HepG2 (cell line): ENCODE data around the gene GIPC2. TPM values are rescaled to one million over a fixed set of nuclear protein-coding genes. Genes with fewer than 3 reads are reported as not detected.

Experiments used
- CENPX ChIP-seq: sonication (generic); formaldehyde crosslinking; IDR thresholded peaks from 2 replicates; pipeline ENCODE4 v1.9.0; 2021; ENCODE audit warnings: mild to moderate bottlenecking, missing genetic modification reagents, moderate library complexity
- CHD4 ChIP-seq: fragments of 200-600 bp; sonication (generic); IDR thresholded peaks from 2 replicates; pipeline ENCODE4 v1.7.0; 2017; ENCODE audit warnings: mild to moderate bottlenecking, low read length, borderline replicate concordance
- KAT8 ChIP-seq: IDR thresholded peaks from 2 replicates; pipeline ENCODE4 v1.6.1; 2016; ENCODE audit warnings: missing genetic modification reagents, missing compliant biosample characterization
- MAFK ChIP-seq, 2 experiments: IDR thresholded peaks in 1 of 2; conservative IDR thresholded peaks in 1 of 2; 2 replicates each; pipeline ENCODE4 v1.6.1; 2011; ENCODE audit warnings: improper control_type of control experiment in 2 of 2, low read length in 2 of 2
- NONO ChIP-seq, 2 experiments: fragments of 450-650 bp in 1 of 2; sonication (generic) in 1 of 2; formaldehyde crosslinking in 1 of 2; IDR thresholded peaks in 1 of 2; conservative IDR thresholded peaks in 1 of 2; 2 replicates each; pipeline versions ENCODE4 v1.6.1 to v1.8.0; 2017 to 2022; ENCODE audit warnings: mild to moderate bottlenecking in 1 of 2, missing genetic modification reagents in 1 of 2, moderate library complexity in 1 of 2
- RCOR2 ChIP-seq: IDR thresholded peaks from 2 replicates; pipeline ENCODE4 v1.6.1; 2016; ENCODE audit warnings: missing biosample characterization, missing genetic modification reagents
- SRF ChIP-seq: IDR thresholded peaks from 2 replicates; pipeline ENCODE4 v1.6.1; 2011; ENCODE audit warnings: mild to moderate bottlenecking, low read depth, low read length, moderate library complexity
- SSRP1 ChIP-seq: IDR thresholded peaks from 2 replicates; pipeline ENCODE4 v1.6.1; 2016; ENCODE audit warnings: control low read depth
- ZEB1 ChIP-seq: IDR thresholded peaks from 2 replicates; pipeline ENCODE4 v1.6.1; 2012; ENCODE audit warnings: mild to moderate bottlenecking, low read depth, inconsistent platforms; ENCODE audit not compliant: insufficient replicate concordance
- ZKSCAN5 ChIP-seq: sonication (generic); formaldehyde crosslinking; IDR thresholded peaks from 2 replicates; pipeline ENCODE4 v1.5.1; 2020; ENCODE audit warnings: mild to moderate bottlenecking, missing genetic modification reagents
- ZNF101 ChIP-seq: sonication (generic); formaldehyde crosslinking; IDR thresholded peaks from 2 replicates; pipeline ENCODE4 v1.4.0; 2020; ENCODE audit warnings: mild to moderate bottlenecking, low read depth, missing genetic modification reagents, borderline replicate concordance
- ZNF264 ChIP-seq: sonication (generic); formaldehyde crosslinking; IDR thresholded peaks from 2 replicates; pipeline ENCODE4 v1.4.0; 2020; ENCODE audit warnings: missing genetic modification reagents
- ZNF34 ChIP-seq: sonication (generic); formaldehyde crosslinking; IDR thresholded peaks from 2 replicates; pipeline ENCODE4 v1.4.0; 2020; ENCODE audit warnings: mild to moderate bottlenecking, missing genetic modification reagents, borderline replicate concordance
- ZNF503 ChIP-seq: sonication (generic); formaldehyde crosslinking; IDR thresholded peaks from 2 replicates; pipeline ENCODE4 v1.4.0; 2020; ENCODE audit warnings: missing genetic modification reagents
- ZNF558 ChIP-seq: sonication (generic); formaldehyde crosslinking; IDR thresholded peaks from 2 replicates; pipeline ENCODE4 v1.9.0; 2022; ENCODE audit warnings: mild to moderate bottlenecking, missing genetic modification reagents, borderline replicate concordance
- ZNF713 ChIP-seq: sonication (generic); formaldehyde crosslinking; IDR thresholded peaks from 2 replicates; pipeline ENCODE4 v1.4.0; 2020; ENCODE audit warnings: mild to moderate bottlenecking, missing genetic modification reagents
- polyA plus RNA-seq, 8 experiments: library from polyadenylated mRNA; depleted of rRNA in 3 of 8; stranded (reverse) in 7 of 8; unstranded in 1 of 8; fragments of >200 nt; fragmentation: Illumina TruSeq in 4 of 8; extraction: Trizol in 4 of 8; gene quantifications; 2 replicates each; pipeline versions ENCODE4 v1.2.1 to v1.2.3, GENCODE V29; 2011 to 2016; ENCODE audit warnings: low read depth in 4 of 8, missing spikeins in 1 of 8, mixed read lengths in 1 of 8; ENCODE audit not compliant: insufficient read depth in 1 of 8
- total RNA-seq, 5 experiments: library from RNA; depleted of rRNA; stranded (reverse); fragments of >200 nt; fragmentation: Illumina TruSeq; extraction: Trizol; gene quantifications; 2 replicates each; pipeline ENCODE4 v1.2.3, GENCODE V29; 2016; ENCODE audit warnings: low read depth in 1 of 5
- TF ChIP-seq, protein P1 (sequence below): sonication (generic); formaldehyde crosslinking; IDR thresholded peaks from 2 replicates; pipeline ENCODE4 v1.9.0; 2021; ENCODE audit warnings: missing genetic modification reagents, borderline replicate concordance
- TF ChIP-seq, protein P2 (sequence below): sonication (generic); formaldehyde crosslinking; IDR thresholded peaks from 2 replicates; pipeline ENCODE4 v1.9.0; 2022; ENCODE audit warnings: low read depth, missing genetic modification reagents
- TF ChIP-seq, protein P3 (sequence below): IDR thresholded peaks from 2 replicates; pipeline ENCODE4 v1.6.1; 2018; ENCODE audit warnings: missing genetic modification reagents
- TF ChIP-seq, protein P4 (sequence below): sonication (generic); formaldehyde crosslinking; IDR thresholded peaks from 2 replicates; pipeline ENCODE4 v1.4.0; 2020; ENCODE audit warnings: missing genetic modification reagents
- TF ChIP-seq, protein P5 (sequence below): sonication (generic); formaldehyde crosslinking; IDR thresholded peaks from 2 replicates; pipeline ENCODE4 v1.4.0; 2020; ENCODE audit warnings: mild to moderate bottlenecking, missing genetic modification reagents

The GIPC2 gene
- total and polyA plus RNA-seq, 2 of the 13 experiments (the other 11 are each of a cell fraction or from before 2014, with no cell fraction given) = 6.1 to 21.6 TPM

GRCh38 chr1:78003882-78004718 is 41.7 kb upstream of the GIPC2 start (continued):
- no peak for TF ChIP-seq ZNF34 (CRISPR knock-in tag)
- TF ChIP-seq ZNF503 (CRISPR knock-in tag) = no peak
- TF ChIP-seq, protein P1, sequence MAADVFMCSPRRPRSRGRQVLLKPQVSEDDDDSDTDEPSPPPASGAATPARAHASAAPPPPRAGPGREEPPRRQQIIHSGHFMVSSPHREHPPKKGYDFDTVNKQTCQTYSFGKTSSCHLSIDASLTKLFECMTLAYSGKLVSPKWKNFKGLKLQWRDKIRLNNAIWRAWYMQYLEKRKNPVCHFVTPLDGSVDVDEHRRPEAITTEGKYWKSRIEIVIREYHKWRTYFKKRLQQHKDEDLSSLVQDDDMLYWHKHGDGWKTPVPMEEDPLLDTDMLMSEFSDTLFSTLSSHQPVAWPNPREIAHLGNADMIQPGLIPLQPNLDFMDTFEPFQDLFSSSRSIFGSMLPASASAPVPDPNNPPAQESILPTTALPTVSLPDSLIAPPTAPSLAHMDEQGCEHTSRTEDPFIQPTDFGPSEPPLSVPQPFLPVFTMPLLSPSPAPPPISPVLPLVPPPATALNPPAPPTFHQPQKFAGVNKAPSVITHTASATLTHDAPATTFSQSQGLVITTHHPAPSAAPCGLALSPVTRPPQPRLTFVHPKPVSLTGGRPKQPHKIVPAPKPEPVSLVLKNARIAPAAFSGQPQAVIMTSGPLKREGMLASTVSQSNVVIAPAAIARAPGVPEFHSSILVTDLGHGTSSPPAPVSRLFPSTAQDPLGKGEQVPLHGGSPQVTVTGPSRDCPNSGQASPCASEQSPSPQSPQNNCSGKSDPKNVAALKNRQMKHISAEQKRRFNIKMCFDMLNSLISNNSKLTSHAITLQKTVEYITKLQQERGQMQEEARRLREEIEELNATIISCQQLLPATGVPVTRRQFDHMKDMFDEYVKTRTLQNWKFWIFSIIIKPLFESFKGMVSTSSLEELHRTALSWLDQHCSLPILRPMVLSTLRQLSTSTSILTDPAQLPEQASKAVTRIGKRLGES (CRISPR knock-in tag) = no peak
- TF ChIP-seq ZNF264 (CRISPR knock-in tag) = no peak
- TF ChIP-seq ZNF558 = no peak
- TF ChIP-seq CENPX (CRISPR knock-in tag) = no peak
- no peak for TF ChIP-seq CHD4
- no peak for TF ChIP-seq ZEB1
- TF ChIP-seq, protein P2, sequence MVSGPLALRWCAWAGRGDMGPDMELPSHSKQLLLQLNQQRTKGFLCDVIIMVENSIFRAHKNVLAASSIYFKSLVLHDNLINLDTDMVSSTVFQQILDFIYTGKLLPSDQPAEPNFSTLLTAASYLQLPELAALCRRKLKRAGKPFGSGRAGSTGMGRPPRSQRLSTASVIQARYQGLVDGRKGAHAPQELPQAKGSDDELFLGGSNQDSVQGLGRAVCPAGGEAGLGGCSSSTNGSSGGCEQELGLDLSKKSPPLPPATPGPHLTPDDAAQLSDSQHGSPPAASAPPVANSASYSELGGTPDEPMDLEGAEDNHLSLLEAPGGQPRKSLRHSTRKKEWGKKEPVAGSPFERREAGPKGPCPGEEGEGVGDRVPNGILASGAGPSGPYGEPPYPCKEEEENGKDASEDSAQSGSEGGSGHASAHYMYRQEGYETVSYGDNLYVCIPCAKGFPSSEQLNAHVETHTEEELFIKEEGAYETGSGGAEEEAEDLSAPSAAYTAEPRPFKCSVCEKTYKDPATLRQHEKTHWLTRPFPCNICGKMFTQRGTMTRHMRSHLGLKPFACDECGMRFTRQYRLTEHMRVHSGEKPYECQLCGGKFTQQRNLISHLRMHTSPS = no peak
- TF ChIP-seq ZKSCAN5 (CRISPR knock-in tag) = no peak
- TF ChIP-seq, protein P3, sequence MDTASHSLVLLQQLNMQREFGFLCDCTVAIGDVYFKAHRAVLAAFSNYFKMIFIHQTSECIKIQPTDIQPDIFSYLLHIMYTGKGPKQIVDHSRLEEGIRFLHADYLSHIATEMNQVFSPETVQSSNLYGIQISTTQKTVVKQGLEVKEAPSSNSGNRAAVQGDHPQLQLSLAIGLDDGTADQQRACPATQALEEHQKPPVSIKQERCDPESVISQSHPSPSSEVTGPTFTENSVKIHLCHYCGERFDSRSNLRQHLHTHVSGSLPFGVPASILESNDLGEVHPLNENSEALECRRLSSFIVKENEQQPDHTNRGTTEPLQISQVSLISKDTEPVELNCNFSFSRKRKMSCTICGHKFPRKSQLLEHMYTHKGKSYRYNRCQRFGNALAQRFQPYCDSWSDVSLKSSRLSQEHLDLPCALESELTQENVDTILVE (CRISPR knock-in tag) = no peak; the same call in 1 of the 2 replicates
- TF ChIP-seq ZNF713 = no peak
- TF ChIP-seq RCOR2 = 0 out of 2 replicates have a peak, but pooled peaks have one; percentile 33
- TF ChIP-seq SRF = no peak
- TF ChIP-seq, protein P4, sequence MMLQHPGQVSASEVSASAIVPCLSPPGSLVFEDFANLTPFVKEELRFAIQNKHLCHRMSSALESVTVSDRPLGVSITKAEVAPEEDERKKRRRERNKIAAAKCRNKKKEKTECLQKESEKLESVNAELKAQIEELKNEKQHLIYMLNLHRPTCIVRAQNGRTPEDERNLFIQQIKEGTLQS (CRISPR knock-in tag) = no peak
- no peak for TF ChIP-seq SSRP1 (CRISPR knock-in tag)
- TF ChIP-seq MAFK (conservative IDR thresholded peaks at IDR 0.05 in 1 of 2, IDR thresholded peaks at IDR 0.05 in 1 of 2; ENCODE audit: low read length in 2 of 2) = no peak
- TF ChIP-seq, protein P5, sequence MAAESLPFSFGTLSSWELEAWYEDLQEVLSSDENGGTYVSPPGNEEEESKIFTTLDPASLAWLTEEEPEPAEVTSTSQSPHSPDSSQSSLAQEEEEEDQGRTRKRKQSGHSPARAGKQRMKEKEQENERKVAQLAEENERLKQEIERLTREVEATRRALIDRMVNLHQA (CRISPR knock-in tag) = peak; percentile 75; the same call in 1 of the 2 replicates
- no peak for TF ChIP-seq ZNF101 (CRISPR knock-in tag)
- no peak for TF ChIP-seq NONO (IDR thresholded peaks at IDR 0.05)
- no peak for TF ChIP-seq NONO (CRISPR knock-in tag; conservative IDR thresholded peaks at IDR 0.05)
- TF ChIP-seq KAT8 (CRISPR knock-in tag) = peak; percentile 50; the same call in 1 of the 2 replicates
